NCI-H526 (cell line): ENCODE measurements around the gene RPS15A.
"Not testable (repeated sequence)": the region's sequence is repeated elsewhere in the genome, so short reads cannot be mapped to it uniquely, and the experiment has no call there.

Experiments
- DNase-seq, 2 experiments: peaks; one replicate each; lab custom pipeline; 2025; lab: John Stamatoyannopoulos, UW

RPS15A gene

DNA sequence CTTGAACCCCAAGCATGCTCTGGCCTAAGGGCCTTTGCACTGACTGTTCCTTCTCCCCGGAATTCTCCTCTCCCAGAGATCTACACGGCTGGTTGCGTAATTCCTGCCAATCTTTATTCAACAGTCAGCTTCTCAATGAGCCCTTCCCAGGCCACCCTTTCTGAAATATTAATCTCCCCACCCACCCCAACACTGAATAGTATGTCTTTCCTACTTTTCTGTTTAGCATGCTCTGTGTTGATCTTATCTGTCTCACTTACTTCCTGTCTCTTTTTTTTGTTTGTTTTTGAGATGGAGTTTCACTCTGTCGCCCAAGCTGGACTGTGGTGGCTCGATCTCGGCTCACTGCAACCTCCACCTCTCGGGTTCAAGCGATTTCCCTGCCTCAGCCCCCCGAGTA, 33.5 kb downstream of the RPS15A start:
- DNase-seq: not testable (repeated sequence)

DNA sequence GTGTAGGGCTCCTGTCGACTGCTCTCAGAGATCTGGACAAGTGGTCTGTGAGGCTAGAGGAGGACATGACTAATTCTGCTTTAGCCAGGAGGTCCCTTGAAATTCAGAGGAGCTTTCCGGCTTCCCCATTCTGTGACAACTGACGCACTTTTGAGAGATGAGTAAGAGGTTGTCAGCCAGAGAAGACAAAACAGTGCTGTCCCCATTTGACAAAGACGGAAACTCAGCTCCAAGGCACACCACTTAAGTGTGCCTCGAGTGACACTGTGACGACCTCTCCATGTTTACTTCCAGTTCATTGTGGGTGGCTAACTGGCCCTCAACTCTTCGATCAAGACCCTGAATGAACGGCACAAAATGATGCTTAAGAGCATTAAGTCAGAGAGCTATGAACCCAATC, 47.3 kb downstream of the RPS15A start:
- DNase-seq: not testable (repeated sequence)

GRCh38 chr16:18740027-18740426, 50.1 kb downstream of the RPS15A start:
- not testable (repeated sequence) for DNase-seq

DNA sequence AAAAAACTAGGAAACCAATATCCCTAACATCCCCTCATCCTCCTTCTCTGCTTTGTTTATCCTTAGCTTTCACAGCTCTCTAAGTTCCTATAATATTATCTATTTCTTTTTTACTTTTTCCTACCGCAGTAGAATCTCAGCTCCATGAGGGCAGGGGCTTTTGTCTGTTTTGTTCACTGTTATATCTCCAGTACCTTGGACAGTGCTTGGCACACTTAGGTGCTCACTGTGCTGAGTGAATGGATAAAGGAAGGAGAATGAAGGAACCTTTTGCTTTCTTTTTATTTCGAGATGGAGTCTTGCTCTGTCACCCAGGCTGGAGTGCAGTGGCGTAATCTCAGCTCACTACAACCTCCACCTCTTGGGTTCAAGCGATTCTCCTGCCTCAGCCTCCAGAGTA, 51.4 kb downstream of the RPS15A start:
- not testable (repeated sequence) for DNase-seq

GRCh38 chr16:18734279-18734678, 55.9 kb downstream of the RPS15A start:
- not testable (repeated sequence) for DNase-seq
